Right lobe of liver (tissue), 4 donors: Measurements from ENCODE around the gene SCN8A.

Experiments
- CTCF ChIP-seq, 4 donors: fragments of 200-600 bp in 3 of 4; fragments of 450-650 bp in 1 of 4; IDR thresholded peaks; one replicate each; pipeline versions ENCODE4 v1.5.1 to v1.8.0; 2016 to 2022; ENCODE audit warnings: antibody characterized with exemption in 4 of 4, mild to moderate bottlenecking in 2 of 4
- POLR2A ChIP-seq: fragments of 450-650 bp; IDR thresholded peaks from one replicate; pipeline ENCODE4 v1.6.1; 2017; ENCODE audit warnings: antibody characterized with exemption, mild to moderate bottlenecking
- donor health status: DM: no; HTN: no; CAD: no.
- donor health status: DM: no; HTN: no; CAD: no.
- donor health status: DM: no; HTN: yes; CAD: no.

- TF ChIP-seq POLR2A (no peak), CTCF (IDR thresholded peaks at IDR 0.05) (no peak)
Measured at GRCh38 chr12:51818086-51818485, 227.1 kb downstream of the SCN8A start.
